Natural killer cell (primary cell): ENCODE results near the gene MRPS35. TPM values are rescaled to one million over a fixed set of nuclear protein-coding genes. Genes with fewer than 3 reads are reported as not detected.

Experiments used
- ATAC-seq, 3 donors: fragments of 150-1000 bp in 2 of 3; fragments of 200-7000 bp in 1 of 3; cut with Tn5 transposase; 1 replicate in 1 of 3; 2 replicates in 2 of 3; pipeline ENCODE4 v1.10.0; 2021; ENCODE audit warnings: mild to moderate bottlenecking in 2 of 3, moderate library complexity in 2 of 3
- DNase-seq, 2 donors: peaks; one replicate each; pipeline versions ENCODE4 v3.0.0 to v3.0.0-alpha.2; 2013 to 2021; ENCODE audit warnings: mixed read lengths in 1 of 2
- H3K27ac ChIP-seq: one replicate; pipeline ENCODE4 v1.5.1; 2013; ENCODE audit warnings: mild to moderate bottlenecking, low read length
- H3K27me3 ChIP-seq: one replicate; pipeline ENCODE4 v1.6.1; 2013; ENCODE audit warnings: low read length; ENCODE audit not compliant: control insufficient read depth, insufficient read depth
- H3K36me3 ChIP-seq: one replicate; pipeline ENCODE4 v1.6.1; 2013; ENCODE audit warnings: low read length; ENCODE audit not compliant: control insufficient read depth, insufficient read depth
- H3K4me1 ChIP-seq: one replicate; pipeline ENCODE4 v1.6.1; 2013; ENCODE audit warnings: low read length; ENCODE audit not compliant: control insufficient read depth, insufficient read depth
- H3K4me3 ChIP-seq: one replicate; pipeline ENCODE4 v1.5.1; 2013; ENCODE audit warnings: low read length
- H3K9me3 ChIP-seq: one replicate; pipeline ENCODE4 v1.6.1; 2013; ENCODE audit warnings: low read length; ENCODE audit not compliant: control insufficient read depth, insufficient read depth
- H3K27ac Mint-ChIP-seq, 2 donors: one replicate each; pipeline ENCODE4 v1.8.0; 2022; ENCODE audit warnings: mild to moderate bottlenecking in 2 of 2, mixed read lengths in 2 of 2, moderate library complexity in 1 of 2
- H3K27me3 Mint-ChIP-seq, 2 donors: one replicate each; pipeline ENCODE4 v1.8.0; 2022; ENCODE audit warnings: low read depth in 2 of 2, mixed read lengths in 2 of 2
- H3K36me3 Mint-ChIP-seq: one replicate; pipeline ENCODE4 v1.8.0; 2022; ENCODE audit warnings: mixed read lengths
- H3K4me1 Mint-ChIP-seq, 2 donors: one replicate each; pipeline ENCODE4 v1.8.0; 2022; ENCODE audit warnings: mixed read lengths in 2 of 2
- H3K4me3 Mint-ChIP-seq: one replicate; pipeline ENCODE4 v1.8.0; 2022; ENCODE audit warnings: mild to moderate bottlenecking, moderate library complexity, mixed read lengths
- H3K9me3 Mint-ChIP-seq, 2 donors: one replicate each; pipeline ENCODE4 v1.8.0; 2022; ENCODE audit warnings: mixed read lengths in 2 of 2
- WGBS: methylation state at CpG from one replicate; pipeline ENCODE4 v1.1.7; 2013; ENCODE audit warnings: missing lambda C conversion rate; ENCODE audit not compliant: insufficient coverage; 5-methylcytosine and 5-hydroxymethylcytosine counted together
- intact Hi-C: fragments of 100-400 bp; cut with micrococcal nuclease; formaldehyde crosslinking; loops from one replicate; pipeline ENCODE4 v1.14.2; 2022
- total RNA-seq, 4 donors: library from RNA; stranded (reverse); fragments of 120-200 nt in 1 of 4; gene quantifications; one replicate each; pipeline versions ENCODE4 v1.2.3 to v1.2.4, GENCODE V29; 2013 to 2022
- TF ChIP-seq, protein P1 (sequence below): fragments of 200-600 bp; IDR thresholded peaks from one replicate; pipeline ENCODE4 v1.8.0; 2022; ENCODE audit warnings: antibody characterized with exemption

MRPS35 gene
- total RNA-seq, 3 donors from 2014 or later (not counting 1 experiment from before 2014, with no cell fraction given) = 16.7 to 20.5 (median 18.6) TPM

DNA sequence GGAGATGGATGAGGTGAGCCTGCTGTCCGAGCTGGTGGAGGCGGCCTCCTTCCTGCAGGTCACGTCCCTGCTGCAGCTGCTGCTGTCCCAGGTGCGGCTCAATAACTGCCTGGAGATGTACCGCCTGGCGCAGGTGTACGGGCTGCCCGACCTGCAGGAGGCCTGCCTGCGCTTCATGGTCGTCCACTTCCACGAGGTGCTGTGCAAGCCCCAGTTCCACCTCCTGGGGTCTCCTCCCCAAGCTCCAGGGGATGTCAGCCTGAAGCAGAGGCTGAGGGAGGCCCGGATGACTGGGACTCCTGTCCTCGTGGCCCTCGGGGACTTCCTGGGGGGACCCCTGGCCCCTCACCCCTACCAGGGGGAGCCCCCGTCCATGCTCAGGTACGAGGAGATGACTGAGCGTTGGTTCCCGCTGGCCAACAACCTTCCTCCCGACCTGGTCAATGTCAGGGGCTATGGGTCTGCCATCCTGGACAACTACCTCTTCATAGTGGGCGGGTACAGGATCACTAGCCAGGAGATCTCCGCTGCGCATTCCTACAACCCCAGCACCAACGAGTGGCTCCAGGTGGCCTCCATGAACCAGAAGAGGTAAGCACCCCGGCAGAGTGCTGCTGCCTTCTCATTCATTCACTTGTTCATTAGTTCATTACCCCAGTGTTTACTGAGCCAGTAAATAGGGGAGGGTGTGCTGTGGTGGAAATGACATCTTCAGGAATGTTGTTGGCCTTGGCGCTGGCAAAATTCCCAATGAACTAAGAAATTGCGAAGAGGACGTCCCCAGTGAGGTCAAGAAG, 70.2 kb downstream of the MRPS35 start:
- no peaks in the 10 kb centered on the region for H3K27me3 ChIP-seq
- no peaks in the 10 kb centered on the region for H3K36me3 ChIP-seq
- TF ChIP-seq, protein P1, sequence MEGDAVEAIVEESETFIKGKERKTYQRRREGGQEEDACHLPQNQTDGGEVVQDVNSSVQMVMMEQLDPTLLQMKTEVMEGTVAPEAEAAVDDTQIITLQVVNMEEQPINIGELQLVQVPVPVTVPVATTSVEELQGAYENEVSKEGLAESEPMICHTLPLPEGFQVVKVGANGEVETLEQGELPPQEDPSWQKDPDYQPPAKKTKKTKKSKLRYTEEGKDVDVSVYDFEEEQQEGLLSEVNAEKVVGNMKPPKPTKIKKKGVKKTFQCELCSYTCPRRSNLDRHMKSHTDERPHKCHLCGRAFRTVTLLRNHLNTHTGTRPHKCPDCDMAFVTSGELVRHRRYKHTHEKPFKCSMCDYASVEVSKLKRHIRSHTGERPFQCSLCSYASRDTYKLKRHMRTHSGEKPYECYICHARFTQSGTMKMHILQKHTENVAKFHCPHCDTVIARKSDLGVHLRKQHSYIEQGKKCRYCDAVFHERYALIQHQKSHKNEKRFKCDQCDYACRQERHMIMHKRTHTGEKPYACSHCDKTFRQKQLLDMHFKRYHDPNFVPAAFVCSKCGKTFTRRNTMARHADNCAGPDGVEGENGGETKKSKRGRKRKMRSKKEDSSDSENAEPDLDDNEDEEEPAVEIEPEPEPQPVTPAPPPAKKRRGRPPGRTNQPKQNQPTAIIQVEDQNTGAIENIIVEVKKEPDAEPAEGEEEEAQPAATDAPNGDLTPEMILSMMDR = no peak
- Mint-ChIP-seq H3K9me3 (no peaks in the 10 kb centered on the region), H3K27ac (peak overlapping the region; percentile 29 to 64), H3K36me3 (no peaks in the 10 kb centered on the region), H3K4me3 (peak overlapping the region; percentile 88), H3K27me3 (no peaks in the 10 kb centered on the region), H3K4me1 (peaks cover 26 to 41% of the 10 kb centered on the region in 2 donors)
- peak overlapping the region; percentile 20 for H3K27ac ChIP-seq
- 29% methylated on average over 26 of the region's 27 CpGs for WGBS
- DNase-seq (peak in 1 of 2 donors; percentile 54), ATAC-seq (peak; percentile 22 to 28 (median 27))
- peak overlapping the region; percentile 44 for H3K4me3 ChIP-seq
- H3K9me3 ChIP-seq = no peaks in the 10 kb centered on the region
- peaks cover 20% of the 10 kb centered on the region for H3K4me1 ChIP-seq
- intact Hi-C loops = no loop called here

DNA sequence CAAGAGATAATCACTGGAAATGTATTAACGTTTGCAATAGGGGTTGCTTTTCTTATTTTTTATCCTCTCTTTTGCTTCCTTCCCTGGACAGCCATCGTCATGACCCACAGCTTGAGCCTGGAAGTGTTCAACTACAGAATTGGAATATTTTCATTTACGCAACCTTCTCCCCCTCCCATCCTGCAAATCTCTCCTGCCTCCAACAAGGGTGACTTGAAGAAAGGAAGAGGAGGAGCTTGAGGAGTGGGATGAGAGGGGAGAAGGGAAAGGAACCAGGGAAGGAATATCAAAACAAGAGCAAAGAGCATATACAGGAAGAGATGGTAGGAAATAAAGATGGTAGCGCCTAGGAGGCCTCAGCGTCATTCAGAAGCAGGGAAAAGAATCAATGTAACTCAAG, 71.0 kb downstream of the MRPS35 start:
- no peaks in the 10 kb centered on the region for H3K36me3 ChIP-seq
- TF ChIP-seq, protein P1 = no peak
- Mint-ChIP-seq H3K27me3 (no peaks in the 10 kb centered on the region), H3K4me3 (peak overlapping the region; percentile 75), H3K4me1 (peaks cover 31 to 41% of the 10 kb centered on the region in 2 donors), H3K27ac (peak overlapping the region in 1 of 2 donors; percentile 29), H3K9me3 (no peaks in the 10 kb centered on the region), H3K36me3 (no peaks in the 10 kb centered on the region)
- no peak overlapping the region for H3K4me3 ChIP-seq
- no peak for DNase-seq
- 86% methylated on average over 3 of the region's 5 CpGs for WGBS
- peaks cover 20% of the 10 kb centered on the region for H3K4me1 ChIP-seq
- intact Hi-C loops = no loop called here
- no peak for ATAC-seq
- no peaks in the 10 kb centered on the region for H3K27me3 ChIP-seq
- H3K27ac ChIP-seq = no peak overlapping the region
- no peaks in the 10 kb centered on the region for H3K9me3 ChIP-seq

DNA sequence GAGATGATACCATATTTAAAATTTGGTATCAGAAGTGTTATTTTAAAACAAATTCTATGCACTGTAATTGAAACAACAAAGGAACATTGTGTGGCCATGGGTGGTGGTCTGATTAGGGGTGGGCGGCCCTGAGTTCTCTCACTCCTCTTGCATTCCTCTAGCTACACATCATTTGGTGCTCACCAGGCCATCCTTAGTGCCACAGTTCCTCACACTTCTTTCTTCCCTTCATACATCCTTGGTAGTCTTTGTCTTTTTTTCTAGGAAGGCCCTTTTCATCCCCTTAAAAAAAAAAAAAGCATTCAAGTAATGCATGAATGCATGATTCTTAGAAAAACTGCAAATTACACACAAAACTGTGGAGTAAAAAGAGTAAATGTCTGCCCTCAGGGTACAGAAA, 71.8 kb downstream of the MRPS35 start:
- Mint-ChIP-seq H3K27me3 (no peaks in the 10 kb centered on the region), H3K4me3 (peak overlapping the region; percentile 75), H3K27ac (no peak overlapping the region), H3K9me3 (no peaks in the 10 kb centered on the region), H3K4me1 (peaks cover 33 to 41% of the 10 kb centered on the region in 2 donors), H3K36me3 (no peaks in the 10 kb centered on the region)
- no peaks in the 10 kb centered on the region for H3K36me3 ChIP-seq
- intact Hi-C loops = no loop called here
- WGBS = 89% methylated on average over 1 of the region's 1 CpG
- no peaks in the 10 kb centered on the region for H3K9me3 ChIP-seq
- ATAC-seq (no peak), DNase-seq (no peak)
- no peaks in the 10 kb centered on the region for H3K27me3 ChIP-seq
- peaks cover 20% of the 10 kb centered on the region for H3K4me1 ChIP-seq
- no peak overlapping the region for H3K4me3 ChIP-seq
- TF ChIP-seq, protein P1 = no peak
- H3K27ac ChIP-seq = no peak overlapping the region
